ENCODE results near the gene STAT2.

STAT2 gene

GRCh38 chr12:56375598-56376434 lies 15.9 kb upstream of the STAT2 start:
- H3K4me3 ChIP-seq = no peak overlapping the region
- H3K27ac ChIP-seq = no peak overlapping the region
- no peak for DNase-seq (ENCODE audit: low spot score)

DNA sequence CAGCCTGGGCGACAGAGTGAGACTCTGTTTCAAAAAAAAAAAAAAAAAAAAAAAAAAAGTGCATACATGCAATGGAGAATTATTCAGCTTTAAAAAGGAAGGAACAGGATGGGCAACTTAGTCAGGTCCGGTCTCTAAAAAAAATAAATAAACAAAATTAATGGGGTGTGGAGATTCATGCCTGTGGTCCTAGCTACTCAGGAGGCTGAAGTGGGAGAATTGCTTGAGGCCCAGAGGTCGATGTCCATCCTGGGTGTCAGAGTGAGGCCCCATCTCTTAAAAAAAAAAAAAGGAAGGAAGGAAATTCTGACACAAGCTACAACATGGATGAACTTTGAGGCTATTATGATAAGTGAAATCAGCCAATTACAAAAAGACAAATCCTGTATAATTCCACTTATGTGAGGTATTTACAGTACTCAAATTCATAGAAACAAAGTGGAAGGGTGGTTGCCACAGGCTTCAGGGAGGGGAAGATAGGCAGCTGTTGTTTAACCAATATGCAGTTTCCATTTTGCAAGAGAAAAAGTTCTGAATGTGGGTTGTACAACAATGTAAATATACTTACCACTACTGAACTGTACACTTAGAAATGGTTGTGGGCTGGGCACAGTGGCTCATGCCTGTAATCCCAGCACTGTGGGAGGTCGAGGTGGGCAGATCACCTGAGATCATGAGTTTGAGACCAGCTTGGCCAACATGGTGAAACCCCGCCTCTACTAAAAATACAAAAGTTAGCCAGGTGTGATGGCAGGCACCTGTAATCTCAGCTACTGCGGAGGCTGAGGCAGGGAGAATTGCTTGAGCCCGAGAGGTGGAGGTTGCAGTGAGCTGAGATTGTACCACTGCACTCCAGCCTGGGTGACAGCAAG lies 15.1 kb upstream of the STAT2 start:
- no peak for DNase-seq (ENCODE audit: low spot score)
- Histone ChIP-seq H3K27ac (no peak overlapping the region), H3K4me3 (no peak overlapping the region)
- no peak for TF ChIP-seq CTCF (IDR thresholded peaks at IDR 0.05)

More at GRCh38 chr12:56375598-56376434, 15.9 kb upstream of the STAT2 start:
- TF ChIP-seq CTCF (IDR thresholded peaks at IDR 0.05) = no peak

- no peak for TF ChIP-seq CTCF (IDR thresholded peaks at IDR 0.05)
- Histone ChIP-seq H3K4me3 (no peak overlapping the region), H3K27ac (no peak overlapping the region)
- no peak for DNase-seq (ENCODE audit: low spot score)
These were observed 13.6 kb upstream of the STAT2 start for GRCh38 chr12:56373515-56373914.

DNA sequence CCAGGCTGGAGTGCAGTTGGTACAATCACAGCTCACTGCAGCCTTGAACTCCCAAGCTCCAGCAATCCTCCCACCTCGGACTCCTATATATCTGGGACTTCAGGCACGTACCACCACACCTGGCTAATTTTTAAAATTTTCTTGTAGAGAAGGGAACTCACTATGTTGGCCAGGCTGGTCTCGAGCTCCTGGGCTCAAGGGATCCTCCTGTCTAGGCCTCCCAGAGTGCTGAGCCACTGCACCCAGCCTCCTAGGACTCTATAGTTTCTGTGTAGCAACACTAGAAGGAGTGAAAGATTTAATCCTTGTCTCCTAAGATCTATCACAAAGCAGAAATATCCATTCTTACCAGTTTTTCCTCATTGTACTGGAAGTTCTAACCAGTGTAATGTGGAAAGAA lies 7.0 kb upstream of the STAT2 start:
- no peak for TF ChIP-seq CTCF (IDR thresholded peaks at IDR 0.05)
- Histone ChIP-seq H3K4me3 (no peak overlapping the region), H3K27ac (no peak overlapping the region)
- DNase-seq (ENCODE audit: low spot score) = no peak

DNA sequence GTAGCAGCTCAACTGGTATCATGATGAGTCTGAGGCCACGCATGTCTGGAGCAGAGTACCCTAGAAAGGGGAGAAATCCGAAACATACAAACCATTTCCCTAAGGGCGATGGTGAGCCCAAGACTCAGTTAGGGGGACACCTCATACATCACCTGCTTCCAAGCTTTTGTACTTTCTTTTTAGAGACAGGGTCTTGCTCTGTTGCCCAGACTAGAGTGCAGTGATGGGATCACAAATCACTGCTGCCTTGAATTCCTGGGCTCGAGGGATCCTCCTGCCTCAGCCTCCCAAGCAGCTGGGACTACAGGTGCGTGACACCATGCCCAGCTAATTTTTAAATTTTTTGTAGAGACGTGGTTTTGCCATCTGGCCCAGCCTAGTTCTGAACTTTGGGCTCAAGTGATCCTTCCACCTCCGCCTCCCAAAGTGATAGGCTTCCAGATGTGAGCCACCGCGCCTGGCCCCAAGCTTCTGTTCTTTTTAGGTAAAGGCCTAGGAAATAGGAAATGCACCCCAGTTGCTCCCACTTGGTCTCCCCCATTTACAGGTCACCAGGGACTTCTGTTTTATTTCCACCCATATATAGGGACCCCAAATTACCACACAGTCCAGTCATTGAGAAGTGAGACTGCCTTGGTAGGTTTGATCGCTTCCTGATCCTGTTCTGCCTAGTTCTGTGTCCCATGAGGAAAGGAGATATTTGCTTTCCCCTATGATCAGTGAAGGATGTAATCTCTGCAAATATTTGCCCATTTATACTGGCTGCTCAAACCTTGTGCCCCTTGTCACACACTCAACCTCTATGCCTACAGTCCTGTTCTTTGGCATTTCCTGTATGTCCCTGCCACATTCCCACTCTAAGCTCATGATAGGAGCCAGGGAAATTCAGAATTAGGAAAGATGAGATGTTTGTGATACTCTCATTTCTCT lies 2.5 kb upstream of the STAT2 start, which contains the start of gene APOF:
Gene APOF, minus strand, starts transcription at position 728 of the 930 bp plus-strand sequence. Its CDS starts 112 bp downstream, at position 616.
- Histone ChIP-seq H3K4me3 (no peak within 1 kb of the TSS), H3K27ac (no peak within 1 kb of the TSS)
- no peak for DNase-seq (ENCODE audit: low spot score)
- no peak for TF ChIP-seq CTCF (IDR thresholded peaks at IDR 0.05)

- Histone ChIP-seq H3K4me3 (no peak overlapping the region), H3K27ac (no peak overlapping the region)
- no peak for TF ChIP-seq CTCF (IDR thresholded peaks at IDR 0.05)
- DNase-seq (ENCODE audit: low spot score) = no peak
These were observed 1.7 kb upstream of the STAT2 start for GRCh38 chr12:56361487-56362129.
